Fibroblast of skin of left biceps (primary cell): ENCODE measurements around the gene PABPN1L.
A peak's percentile ranks its signal among the peaks of the same experiment; 100 is the strongest.

ENCODE experiments used
- DNase-seq, 2 experiments: peaks; one replicate each; pipeline ENCODE4 v3.0.0-alpha.2; 2013; ENCODE audit warnings: low read depth in 2 of 2

The PABPN1L gene

GRCh38 chr16:88866151-88866920 lies at the start of gene PABPN1L:
PABPN1L (minus strand) TSS chr16:88866660; CDS start chr16:88866606, 54 bp downstream.
- no peak for DNase-seq

- DNase-seq = no peak
Observed at GRCh38 chr16:88915639-88916327, 49.3 kb upstream of the PABPN1L start.

- peak; percentile 59 to 62 for DNase-seq
Observed at GRCh38 chr16:88914750-88915368, 48.4 kb upstream of the PABPN1L start.

GRCh38 chr16:88913870-88914269 lies 47.4 kb upstream of the PABPN1L start:
- DNase-seq = no peak

- no peak for DNase-seq
Observed at GRCh38 chr16:88913001-88913612, 46.6 kb upstream of the PABPN1L start.

- DNase-seq = no peak
Observed at GRCh38 chr16:88912556-88912955, 46.1 kb upstream of the PABPN1L start.

GRCh38 chr16:88911946-88912310 lies 45.5 kb upstream of the PABPN1L start:
- DNase-seq = no peak

- no peak for DNase-seq
Observed at GRCh38 chr16:88911136-88911945, 44.9 kb upstream of the PABPN1L start.

- no peak for DNase-seq
Observed at GRCh38 chr16:88910284-88911135, 44.0 kb upstream of the PABPN1L start.

GRCh38 chr16:88909431-88910210 lies 43.2 kb upstream of the PABPN1L start:
- DNase-seq = no peak

- DNase-seq = no peak
Observed at GRCh38 chr16:88908307-88908706, 41.8 kb upstream of the PABPN1L start.

- DNase-seq = no peak
Observed at GRCh38 chr16:88907768-88908167, 41.3 kb upstream of the PABPN1L start.

GRCh38 chr16:88906535-88907105 lies 40.2 kb upstream of the PABPN1L start:
- DNase-seq = no peak

GRCh38 chr16:88906020-88906419 lies 39.6 kb upstream of the PABPN1L start:
- DNase-seq = no peak

- no peak for DNase-seq
Observed at GRCh38 chr16:88905563-88905962, 39.1 kb upstream of the PABPN1L start.

GRCh38 chr16:88904676-88905365 lies 38.4 kb upstream of the PABPN1L start:
- DNase-seq = no peak

GRCh38 chr16:88903267-88903666 lies 36.8 kb upstream of the PABPN1L start:
- DNase-seq = no peak

GRCh38 chr16:88902744-88903143 lies 36.3 kb upstream of the PABPN1L start:
- DNase-seq = no peak
